NCI-H345 treated with DMSO at 0.1 percent for 48 hours (cell line): ENCODE data around the gene RNF133.
"Not testable (repeated sequence)": the region's sequence is repeated elsewhere in the genome, so short reads cannot be mapped to it uniquely, and the experiment has no call there.

Experiments
- DNase-seq: peaks from one replicate; lab custom pipeline; 2025; ENCODE audit not compliant: unreplicated experiment; lab: John Stamatoyannopoulos, UW

RNF133 gene

DNA sequence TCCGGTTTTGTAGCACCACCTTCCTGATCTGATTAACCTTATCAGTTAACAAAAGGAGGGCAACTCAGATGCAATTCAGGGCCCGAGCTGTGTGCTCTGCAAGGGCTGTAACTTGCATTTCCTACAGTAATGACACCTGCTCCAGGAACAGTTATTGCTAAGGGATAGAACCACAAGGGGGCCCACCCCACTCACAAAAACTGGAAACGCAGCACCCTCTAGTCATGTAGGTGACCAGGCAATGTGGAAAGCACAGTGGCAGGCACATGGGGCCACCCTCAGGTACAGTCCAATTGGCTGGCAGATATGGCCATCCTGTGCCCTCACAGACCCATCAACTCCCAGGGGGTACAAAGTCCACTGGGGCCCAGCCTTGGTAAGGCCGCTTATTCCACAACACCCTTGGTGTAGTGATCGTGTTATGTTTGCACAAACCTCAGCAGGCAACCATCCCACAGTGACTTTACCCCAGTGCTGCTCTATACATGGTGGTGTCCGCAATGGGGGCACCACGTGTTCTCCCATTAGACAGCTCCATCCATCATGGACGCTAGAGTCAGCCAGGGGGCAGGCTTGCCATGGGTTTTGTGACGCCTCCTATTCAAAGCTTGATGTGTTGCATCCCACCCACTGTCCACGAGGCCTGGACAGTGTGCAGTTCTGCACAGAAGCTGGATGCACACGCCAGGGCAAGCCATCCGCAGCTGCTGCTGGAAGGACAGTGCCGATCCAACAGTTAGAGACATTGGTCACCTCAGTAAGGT, 9.4 kb downstream of the RNF133 start:
- DNase-seq: no peak

DNA sequence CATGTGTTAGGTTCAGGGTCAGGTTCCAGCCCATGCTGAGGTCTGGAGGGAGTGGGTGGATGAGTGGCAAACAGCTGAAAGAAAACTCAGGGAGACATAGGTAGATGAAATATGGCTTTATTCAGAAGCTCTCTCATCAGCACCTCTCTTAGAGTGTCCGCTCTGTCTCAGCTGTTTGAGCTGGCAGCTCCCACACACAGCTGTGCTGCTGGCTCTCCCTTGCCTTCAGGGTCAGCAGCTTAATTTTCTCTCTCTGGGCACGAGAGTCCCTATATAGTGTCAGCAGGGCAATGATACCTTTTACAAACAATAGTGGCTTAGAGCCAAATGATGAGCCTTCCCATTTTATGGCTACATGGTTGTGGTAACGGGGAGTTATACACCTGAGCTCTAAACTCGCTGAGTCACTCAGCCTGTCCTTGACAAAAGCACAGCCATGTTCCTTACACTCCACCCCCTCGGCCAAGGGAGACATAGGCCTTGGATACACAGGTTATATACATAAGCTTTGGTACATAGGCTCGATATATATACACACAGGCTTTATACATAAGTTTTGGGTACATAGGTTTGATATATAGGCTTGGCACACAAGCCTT, 10.4 kb downstream of the RNF133 start:
- no peak for DNase-seq

DNA sequence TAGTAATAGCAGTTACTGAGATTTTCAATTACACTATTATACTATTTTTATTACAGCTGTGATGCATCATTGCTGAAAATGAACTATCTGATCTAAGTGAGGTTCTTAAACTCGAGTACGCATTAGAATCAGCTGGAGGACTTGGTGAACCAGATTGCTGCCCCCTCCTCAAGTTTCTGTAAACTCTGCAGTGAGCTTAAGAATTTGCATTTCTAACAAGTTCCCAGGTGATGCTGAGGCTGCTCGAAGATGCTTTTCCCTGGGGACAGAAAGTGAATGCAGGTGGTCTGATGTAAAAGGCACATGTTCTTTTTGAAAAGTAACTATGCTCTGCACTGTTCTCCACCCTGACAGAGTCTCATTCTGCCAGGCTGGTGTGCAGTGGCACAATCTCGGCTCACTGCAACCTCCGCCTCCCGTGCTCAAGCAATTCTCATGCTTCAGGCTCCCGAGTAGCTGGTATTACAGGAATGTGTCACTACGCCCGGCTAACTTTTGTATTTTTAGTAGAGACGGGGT, 12.5 kb downstream of the RNF133 start:
- no peak for DNase-seq

DNA sequence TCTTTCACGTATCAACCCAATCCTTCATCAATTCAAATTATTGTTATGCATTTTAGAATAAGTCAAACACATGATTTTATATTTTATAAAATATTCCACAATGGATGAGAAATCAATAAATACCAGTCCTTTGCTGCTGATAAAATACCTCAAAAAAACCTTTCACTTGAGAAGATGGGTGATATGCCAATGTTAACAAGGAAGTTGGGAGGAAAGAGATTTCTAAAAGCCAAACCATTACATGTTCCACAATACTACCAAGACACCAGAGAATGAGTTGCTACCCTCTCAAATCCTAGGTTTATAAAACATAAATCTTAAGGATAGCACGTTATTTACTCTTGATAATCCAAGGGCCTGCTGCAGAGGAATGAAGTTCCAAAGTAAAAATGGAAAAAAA, 14.4 kb downstream of the RNF133 start:
- no peak for DNase-seq

DNA sequence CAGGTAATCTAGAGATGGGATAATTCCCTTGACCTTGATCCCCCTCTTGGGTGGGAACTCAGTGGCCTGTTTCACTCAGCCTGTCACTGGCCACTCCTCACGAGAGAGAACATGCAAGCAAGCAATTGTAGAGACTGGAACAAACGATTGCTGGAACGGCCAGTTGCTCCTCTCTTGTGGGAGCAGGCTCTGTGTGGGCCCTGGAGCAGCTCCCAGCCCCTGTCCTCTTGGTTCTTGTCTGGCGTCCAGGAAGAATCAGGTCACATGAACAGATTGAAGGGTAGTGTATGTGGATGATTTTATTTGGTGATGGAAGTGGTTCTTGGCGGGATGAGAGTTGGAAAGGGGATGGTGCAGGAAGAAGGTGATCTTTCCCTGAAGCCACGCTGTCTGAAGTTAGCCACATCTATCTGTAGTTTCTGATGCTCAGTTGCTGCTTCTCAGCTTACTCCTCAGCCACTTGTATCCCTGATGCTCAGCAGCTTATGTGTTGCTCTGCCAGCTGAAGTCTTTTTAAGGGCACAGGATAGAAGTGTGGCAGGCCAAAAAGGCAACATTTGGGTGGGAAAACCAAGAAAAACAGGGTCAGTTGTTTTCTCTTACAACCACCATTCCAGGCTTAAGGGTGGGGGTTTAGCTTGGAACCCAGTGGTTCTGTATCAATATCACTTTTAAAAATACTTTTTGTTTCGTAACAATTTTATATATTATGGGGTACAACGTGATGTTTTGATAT, 15.9 kb downstream of the RNF133 start:
- no peak for DNase-seq

DNA sequence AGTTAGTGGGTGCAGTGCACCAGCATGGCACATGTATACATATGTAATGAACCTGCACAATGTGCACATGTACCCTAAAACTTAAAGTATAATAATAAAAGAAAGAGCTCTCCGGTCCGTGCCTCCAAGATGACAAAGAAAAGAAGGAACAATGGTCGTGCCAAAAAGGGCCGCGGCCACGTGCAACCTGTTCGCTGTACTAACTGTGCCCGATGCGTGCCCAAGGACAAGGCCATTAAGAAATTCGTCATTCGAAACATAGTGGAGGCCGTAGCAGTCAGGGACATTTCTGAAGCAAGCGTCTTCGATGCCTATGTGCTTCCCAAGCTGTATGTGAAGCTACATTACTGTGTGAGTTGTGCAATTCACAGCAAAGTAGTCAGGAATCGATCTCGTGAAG, 17.7 kb downstream of the RNF133 start:
- DNase-seq: not testable (repeated sequence)

DNA sequence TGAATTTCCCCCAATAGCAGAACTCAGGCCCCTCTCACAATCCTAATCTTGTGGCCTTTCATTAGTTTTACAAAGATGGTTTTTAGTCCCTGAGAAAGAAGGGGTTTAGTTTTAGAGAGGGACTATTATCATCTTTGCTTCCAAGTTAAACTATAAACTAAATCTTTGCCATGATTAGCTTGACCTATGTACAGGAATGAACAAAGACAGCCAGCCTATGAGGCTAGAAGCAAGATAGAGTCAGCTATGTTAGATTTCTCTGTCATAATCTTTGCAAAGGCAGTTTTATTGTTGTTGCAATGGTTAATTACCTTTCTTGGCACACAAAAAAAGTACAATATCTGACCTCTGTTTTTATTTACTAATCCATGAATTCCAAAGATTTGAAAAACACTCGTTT, 19.1 kb downstream of the RNF133 start:
- DNase-seq: no peak

DNA sequence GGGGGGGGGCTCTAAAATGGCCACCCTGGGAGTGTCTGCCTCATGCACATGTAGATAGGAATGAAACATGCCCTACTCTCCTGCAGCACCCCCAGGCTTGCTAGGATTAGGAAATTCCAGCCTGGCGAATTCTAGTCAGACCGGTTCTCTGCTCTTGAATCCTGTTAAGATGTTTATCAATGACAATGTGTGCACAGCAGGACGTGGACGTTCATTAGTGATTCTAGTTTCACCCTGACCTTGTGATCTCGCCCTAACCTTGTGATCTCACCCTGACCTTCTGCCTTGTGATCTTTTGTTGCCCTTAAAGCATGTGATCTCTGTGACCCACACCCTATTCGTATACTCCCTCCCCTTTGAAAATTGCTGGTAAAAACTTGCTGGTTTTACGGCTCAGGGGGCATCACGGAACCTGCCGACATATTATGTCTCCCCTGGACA, 19.6 kb downstream of the RNF133 start:
- DNase-seq: peak; percentile 25

DNA sequence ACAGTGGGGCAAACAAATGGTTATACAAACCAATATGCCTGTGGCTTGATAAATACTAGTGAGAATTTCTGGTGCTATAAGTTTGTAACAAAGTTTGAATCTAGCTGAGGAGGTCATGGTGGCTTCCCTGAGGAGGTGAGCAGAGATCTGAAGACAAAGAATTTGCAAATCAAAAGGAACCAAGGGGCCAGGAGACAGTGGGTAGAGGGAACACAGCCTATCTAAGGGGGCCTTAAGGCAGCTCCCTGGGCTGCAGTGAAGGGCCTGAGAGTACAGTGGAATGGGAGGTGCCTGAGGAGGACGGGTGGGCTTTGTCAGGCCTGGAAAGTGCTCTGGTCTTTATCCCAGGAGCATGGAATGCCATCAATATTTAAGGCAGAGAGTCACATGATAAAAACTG, 21.8 kb downstream of the RNF133 start:
- DNase-seq: no peak

DNA sequence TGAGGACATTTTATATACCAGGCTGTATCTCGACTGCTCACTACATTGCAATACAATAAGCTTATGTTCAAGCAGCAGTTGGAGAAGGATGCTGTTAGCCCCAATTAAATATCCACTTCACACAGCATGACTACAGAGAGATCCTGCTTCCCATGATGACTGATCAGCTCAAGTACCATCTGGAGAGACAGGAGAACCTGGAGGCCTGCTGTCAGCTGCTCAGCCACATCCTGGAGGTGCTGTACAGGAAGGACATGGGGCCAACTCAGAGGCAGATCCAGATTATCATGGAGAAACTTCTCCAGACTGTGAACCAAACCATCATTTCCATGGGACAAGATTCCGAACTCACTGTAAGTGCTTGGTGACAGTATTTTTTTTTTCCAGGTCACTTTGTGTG, 22.5 kb downstream of the RNF133 start:
- peak; percentile 45 for DNase-seq

DNA sequence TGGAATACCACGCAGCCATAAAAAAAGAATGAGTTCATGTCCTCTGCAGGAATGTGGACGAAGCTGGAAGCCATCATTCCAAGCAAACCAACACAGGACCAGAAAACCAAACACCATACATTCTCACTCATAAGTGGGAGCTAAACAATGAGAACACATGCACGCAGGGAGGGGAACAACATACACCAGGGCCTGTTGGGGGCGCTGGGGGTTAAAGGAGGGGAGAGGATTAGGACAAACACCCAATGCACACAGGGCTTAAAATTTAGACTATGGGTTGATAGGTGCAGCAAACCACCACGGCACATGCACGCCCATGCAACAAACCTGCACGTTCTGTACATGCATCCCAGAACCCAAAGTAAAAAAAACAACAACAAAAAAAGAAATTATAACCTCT, 23.3 kb downstream of the RNF133 start:
- DNase-seq: no peak

DNA sequence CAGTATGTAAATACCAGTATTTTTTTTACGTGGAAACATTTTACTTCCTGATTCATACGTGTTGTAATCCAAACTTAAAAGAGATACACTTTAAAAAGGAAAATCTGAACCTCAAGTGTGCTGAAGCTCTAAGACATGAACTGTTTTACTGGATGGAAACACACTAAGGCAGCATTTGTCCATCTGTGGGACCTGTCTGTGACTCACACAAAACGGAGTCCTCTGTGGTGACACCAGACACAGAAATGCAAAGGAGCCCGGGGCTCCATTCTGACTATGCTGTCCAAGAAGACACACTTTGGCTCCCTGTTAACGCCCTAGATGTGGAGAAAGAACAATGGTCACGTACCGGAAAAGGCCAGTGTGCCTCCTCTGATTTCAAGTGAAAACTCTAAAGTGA, 23.9 kb downstream of the RNF133 start:
- DNase-seq: no peak

DNA sequence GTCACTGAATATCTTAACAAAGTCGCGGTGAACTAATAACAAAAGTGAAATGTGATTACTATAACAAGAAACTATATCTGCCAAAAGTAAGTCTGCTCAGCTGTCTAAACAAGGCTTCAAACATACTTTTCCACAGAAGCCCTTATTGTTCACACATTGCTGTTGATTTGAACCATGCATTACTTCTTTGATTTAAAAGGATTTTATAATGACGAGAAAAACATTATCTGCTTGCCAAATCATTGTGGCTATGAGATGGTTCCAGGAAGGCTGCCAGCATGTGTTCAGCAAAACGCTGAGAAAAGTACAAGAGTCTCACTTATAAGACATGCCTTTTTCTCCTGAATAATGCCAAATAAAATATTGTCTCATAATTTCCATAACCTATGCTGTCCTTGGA, 24.4 kb downstream of the RNF133 start:
- DNase-seq: no peak

DNA sequence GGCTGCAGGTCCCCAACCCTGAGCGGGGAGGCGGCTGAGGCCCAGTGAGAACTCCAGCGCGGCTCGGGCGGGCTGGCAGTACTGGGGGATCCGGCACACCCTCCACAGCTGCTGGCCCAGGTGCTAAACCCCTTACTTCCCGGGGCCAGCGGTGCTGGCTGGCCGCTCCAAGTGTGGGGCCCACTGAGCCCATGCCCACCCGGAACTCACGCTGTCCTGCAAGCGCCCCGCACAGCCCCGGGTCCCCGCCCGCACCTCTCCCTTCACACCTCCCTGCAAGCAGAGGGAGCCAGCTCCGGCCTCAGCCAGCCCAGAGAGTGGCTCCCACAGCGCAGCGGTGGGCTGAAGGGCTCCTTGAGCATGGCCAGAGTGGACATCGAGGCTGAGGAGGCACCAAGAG, 25.0 kb downstream of the RNF133 start:
- no peak for DNase-seq

DNA sequence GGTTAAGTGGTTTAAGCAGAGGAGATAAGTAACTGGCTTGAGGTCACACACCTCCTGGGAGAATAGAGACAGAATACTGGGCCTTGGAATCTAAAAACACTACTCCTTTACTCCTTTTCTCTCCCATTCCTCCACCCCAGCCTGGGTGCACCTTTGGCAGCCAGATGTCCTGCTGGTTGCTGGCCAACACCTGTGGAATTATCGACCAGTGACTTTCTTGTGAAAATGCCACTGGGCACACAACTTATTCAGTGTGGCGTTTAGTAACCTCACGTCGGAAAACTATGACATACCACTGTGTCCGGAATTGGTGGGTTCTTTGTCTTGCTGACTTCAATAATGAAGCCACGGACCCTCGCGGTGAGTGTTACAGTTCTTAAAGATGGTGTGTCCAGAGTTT, 26.4 kb downstream of the RNF133 start:
- DNase-seq: no peak

DNA sequence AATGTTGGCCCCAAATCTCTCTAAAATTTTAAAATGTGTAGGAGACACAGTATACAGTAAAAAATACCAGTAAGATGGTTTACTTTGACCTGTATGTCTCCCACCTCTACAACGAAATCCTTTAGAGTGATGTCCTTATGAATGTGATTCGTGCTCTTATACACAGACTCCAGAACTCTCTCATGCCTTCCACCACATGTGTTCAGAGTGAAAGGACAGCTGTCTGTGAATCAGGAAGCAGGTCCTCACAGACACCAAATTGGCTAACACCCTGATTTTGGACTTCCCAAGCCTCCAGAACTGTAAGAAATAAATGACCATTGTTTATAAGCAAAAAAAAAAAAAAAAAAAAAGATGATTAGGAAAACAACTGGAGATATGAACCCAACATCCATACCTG, 35.2 kb downstream of the RNF133 start:
- DNase-seq: no peak

DNA sequence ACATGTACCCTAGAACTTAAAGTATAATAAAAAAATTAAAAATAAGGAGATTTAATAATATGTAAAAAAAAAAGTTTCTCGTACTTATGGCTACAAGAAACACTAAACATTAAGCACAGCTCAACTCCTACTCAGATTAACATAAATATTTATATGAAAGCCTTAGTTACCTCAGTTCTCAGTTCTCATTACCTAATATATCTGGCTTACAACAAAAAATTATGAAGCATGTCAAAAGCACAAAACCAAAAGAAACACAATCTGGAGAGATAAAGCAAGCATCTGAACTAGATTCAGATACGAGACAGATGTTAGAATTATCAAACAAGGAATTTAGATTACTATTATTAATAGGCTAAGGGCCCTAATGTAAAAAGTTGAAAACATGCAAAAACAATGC, 40.1 kb downstream of the RNF133 start:
- no peak for DNase-seq

DNA sequence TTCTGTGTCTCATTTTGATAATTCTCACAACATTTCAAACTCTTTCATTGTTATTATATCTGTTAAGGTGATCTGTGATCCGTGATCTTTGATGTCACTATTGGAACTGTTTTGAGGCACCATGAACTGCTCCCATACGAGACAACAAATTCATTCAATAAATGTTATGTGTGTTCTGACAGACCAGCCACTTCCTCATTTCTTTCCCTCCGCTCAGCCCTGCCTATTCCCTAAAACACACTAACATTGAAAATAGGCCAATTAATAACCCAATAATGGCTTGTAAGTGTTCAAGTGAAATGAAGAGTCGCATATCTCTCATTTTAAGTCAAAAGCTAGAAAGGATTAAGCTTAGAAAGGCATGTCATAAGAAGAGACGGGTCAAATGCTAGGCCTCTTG, 45.2 kb downstream of the RNF133 start:
- no peak for DNase-seq

DNA sequence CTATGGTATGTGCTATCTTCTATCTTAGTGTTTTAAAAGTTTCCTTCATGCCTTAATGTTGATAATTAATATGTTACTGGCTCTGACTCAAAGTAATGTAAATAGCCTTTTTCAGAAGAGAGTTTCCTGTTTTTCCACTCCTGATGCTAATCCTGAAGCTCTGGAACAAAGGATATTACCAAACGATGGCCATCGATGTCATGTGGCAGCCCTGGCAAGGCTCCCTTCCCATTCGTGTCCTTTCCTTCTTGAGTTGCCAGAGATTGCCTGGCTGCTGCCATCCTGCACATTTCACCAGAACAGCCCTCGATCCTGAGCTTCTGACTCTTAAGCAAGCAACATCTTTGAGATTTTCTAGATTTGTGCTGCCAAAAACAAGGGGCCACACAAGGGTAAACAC, 46.0 kb downstream of the RNF133 start:
- DNase-seq: no peak

DNA sequence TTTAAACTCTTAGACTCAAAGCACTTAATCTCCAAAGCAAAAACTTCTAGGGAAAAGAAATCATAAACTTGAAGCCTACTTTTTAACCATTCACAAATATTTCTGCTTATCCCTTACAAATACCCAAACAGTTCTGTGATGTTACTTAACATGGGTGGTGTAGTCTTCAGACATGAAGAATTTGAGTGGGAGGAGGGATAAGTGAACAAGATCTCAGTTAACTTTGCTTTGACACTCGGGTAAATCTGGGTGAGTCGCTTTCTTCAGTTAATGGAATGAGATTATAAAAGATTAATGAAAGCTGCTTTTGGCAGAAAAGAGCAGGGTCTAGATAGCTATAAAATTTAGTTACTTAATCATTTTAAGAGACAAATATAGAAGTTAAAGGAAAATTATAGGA, 47.5 kb downstream of the RNF133 start:
- DNase-seq: no peak
